ENCODE measurements around the gene SHB. TPM values are rescaled to one million over a fixed set of nuclear protein-coding genes. Genes with fewer than 3 reads are reported as not detected.

Gene SHB
- total RNA-seq, 4 donors from 2014 or later = 12.3 to 22.9 (median 16.3) TPM

- H3K36me3 ChIP-seq = peaks cover 5% of the 10 kb centered on the region
- no peak for DNase-seq (ENCODE audit: low spot score in 2 of 2)
- H3K9me3 ChIP-seq = no peaks in the 10 kb centered on the region
- TF ChIP-seq POLR2A (IDR thresholded peaks at IDR 0.05) = no peak
- TF ChIP-seq CTCF (IDR thresholded peaks at IDR 0.05) = no peak
- no peak for TF ChIP-seq EP300 (IDR thresholded peaks at IDR 0.05)
- TF ChIP-seq POLR2AphosphoS5 (IDR thresholded peaks at IDR 0.05) = no peak
- no peaks in the 10 kb centered on the region for H3K27me3 ChIP-seq
- 91% methylated on average over 2 of the region's 2 CpGs for WGBS
- H3K4me1 ChIP-seq = no peaks in the 10 kb centered on the region
- H3K27ac ChIP-seq = no peak overlapping the region
- no peak overlapping the region for H3K4me3 ChIP-seq
Observed at GRCh38 chr9:37873955-37874354, 195.1 kb downstream of the SHB start.

GRCh38 chr9:37870799-37871176 lies 198.2 kb downstream of the SHB start:
- TF ChIP-seq CTCF (IDR thresholded peaks at IDR 0.05) = no peak
- TF ChIP-seq POLR2A (IDR thresholded peaks at IDR 0.05) = no peak
- no peak for DNase-seq (ENCODE audit: low spot score in 2 of 2)
- Histone ChIP-seq H3K4me3 (no peak overlapping the region), H3K4me1 (no peaks in the 10 kb centered on the region), H3K27me3 (no peaks in the 10 kb centered on the region), H3K27ac (no peak overlapping the region), H3K9me3 (no peaks in the 10 kb centered on the region), H3K36me3 (peaks cover 7% of the 10 kb centered on the region)
- WGBS = 82% methylated on average over 5 of the region's 5 CpGs

GRCh38 chr9:37870081-37870798 lies 198.8 kb downstream of the SHB start:
- WGBS = 94% methylated on average over 5 of the region's 5 CpGs
- Histone ChIP-seq H3K36me3 (peaks cover 7% of the 10 kb centered on the region), H3K4me3 (no peak overlapping the region), H3K9me3 (no peaks in the 10 kb centered on the region), H3K27me3 (no peaks in the 10 kb centered on the region), H3K27ac (no peak overlapping the region), H3K4me1 (no peaks in the 10 kb centered on the region)
- DNase-seq (ENCODE audit: low spot score in 2 of 2) = no peak
- TF ChIP-seq EP300 (IDR thresholded peaks at IDR 0.05) (no peak), CTCF (IDR thresholded peaks at IDR 0.05) (no peak), POLR2AphosphoS5 (IDR thresholded peaks at IDR 0.05) (no peak), POLR2A (IDR thresholded peaks at IDR 0.05) (no peak)

Other genes starting within 250 kb of the SHB start
- gene SLC25A51, start 165.1 kb downstream of the SHB start, total RNA-seq = 10 to 100 TPM; 21.0 to 31.6 (median 26.1) TPM